Inferior parietal cortex (tissue), 1 donor: ENCODE results near the gene SRPK1.
"Not testable (repeated sequence)": the region's sequence is repeated elsewhere in the genome, so short reads cannot be mapped to it uniquely, and the experiment has no call there.

Experiments used
- DNase-seq: peaks from one replicate; pipeline ENCODE4 v3.0.0-alpha.2; 2016; ENCODE audit errors: extremely low spot score

The SRPK1 gene

GRCh38 chr6:35920793-35921732, at the start of gene SRPK1:
SRPK1 (minus strand) TSS chr6:35921098; CDS start chr6:35921056, 42 bp downstream.
- peak; percentile 78 for DNase-seq

GRCh38 chr6:35970181-35970580, 49.3 kb upstream of the SRPK1 start:
- DNase-seq = peak; percentile 29

DNA sequence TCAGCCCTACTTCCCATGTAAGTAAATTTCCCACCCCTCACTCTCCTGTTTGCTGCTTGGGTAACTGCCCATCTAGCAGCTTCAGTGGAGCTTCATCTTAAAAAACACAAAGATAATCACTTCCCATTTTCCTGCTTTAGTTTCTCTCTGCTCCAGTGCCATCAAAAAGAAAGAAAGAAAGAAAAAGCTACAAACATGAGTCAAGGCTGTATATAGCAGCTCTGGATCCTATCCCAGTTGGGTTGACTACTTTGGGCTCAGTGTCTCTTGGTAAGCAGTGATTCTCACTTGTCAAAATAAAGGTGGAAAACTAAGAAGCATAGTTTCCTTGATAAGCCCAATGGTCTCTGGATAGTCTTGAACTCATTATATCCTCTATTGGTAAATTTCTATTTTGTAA, 48.7 kb upstream of the SRPK1 start:
- DNase-seq = peak; percentile 45

- DNase-seq = no peak
Observed at GRCh38 chr6:35968821-35969220, 47.9 kb upstream of the SRPK1 start.

- DNase-seq = peak; percentile 44
Observed at GRCh38 chr6:35967076-35967774, 46.3 kb upstream of the SRPK1 start.

- no peak for DNase-seq
Observed at GRCh38 chr6:35962779-35963560, 42.1 kb upstream of the SRPK1 start.

GRCh38 chr6:35960187-35960586, 39.3 kb upstream of the SRPK1 start:
- no peak for DNase-seq

DNA sequence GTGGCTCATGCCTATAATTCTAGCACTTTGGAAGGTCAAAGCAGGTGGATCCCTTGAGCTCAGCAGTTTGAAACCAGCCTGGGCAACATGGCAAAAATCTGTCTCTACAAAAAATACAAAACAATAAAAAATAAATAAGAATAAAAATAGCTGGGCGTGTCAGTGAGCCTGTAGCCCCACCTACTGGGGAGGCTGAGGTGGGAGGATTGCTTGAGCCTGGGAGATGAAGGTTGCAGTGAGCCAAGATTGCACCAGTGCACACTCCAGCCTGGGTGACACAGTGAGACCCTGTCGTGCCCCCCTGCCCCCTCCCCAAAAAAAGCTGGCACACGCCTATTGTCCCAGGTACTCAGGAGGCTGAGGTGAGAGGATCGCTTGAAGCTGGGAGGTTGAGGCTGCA, 35.1 kb upstream of the SRPK1 start:
- no peak for DNase-seq

DNA sequence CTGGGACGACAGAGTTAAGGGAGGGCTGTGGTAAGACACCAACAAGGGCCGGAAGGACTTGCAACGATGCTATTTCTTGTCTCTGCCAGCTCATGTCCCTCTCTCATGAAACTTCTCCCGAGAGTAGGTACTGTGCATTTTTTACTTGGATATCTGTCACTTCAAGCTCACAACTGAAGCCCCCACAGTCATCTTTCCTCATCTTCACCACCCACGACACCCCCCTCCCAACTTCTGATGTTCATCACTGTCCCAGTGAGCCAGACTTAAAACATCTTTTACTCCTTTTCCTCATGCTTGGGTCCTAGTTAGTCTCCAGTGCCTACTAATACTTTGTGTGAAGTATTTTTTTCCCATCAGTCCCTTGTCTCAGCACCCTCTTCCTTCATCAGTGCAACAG, 34.6 kb upstream of the SRPK1 start:
- DNase-seq = no peak

DNA sequence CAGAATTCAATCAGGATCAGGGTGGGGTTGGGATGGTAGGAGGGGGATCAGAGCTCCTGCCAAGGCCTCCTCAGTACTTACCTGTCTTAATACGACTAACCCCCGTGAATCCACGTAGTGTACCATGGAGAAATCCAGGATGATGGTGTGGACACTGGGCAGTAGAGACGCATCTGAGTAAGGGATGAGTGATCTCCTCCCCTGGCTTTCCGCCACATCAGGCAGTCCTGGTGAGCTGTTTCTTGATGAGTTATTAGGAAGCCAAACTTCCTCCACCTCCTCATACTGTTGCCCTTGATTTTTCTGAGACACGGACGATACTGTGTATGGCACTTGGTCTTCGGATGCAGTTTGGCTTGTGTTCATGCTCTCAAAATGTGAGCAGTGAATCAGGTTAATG, 34.2 kb upstream of the SRPK1 start:
- DNase-seq = no peak

GRCh38 chr6:35954333-35954732, 33.4 kb upstream of the SRPK1 start:
- DNase-seq = no peak

GRCh38 chr6:35948725-35949124, 27.8 kb upstream of the SRPK1 start:
- no peak for DNase-seq

DNA sequence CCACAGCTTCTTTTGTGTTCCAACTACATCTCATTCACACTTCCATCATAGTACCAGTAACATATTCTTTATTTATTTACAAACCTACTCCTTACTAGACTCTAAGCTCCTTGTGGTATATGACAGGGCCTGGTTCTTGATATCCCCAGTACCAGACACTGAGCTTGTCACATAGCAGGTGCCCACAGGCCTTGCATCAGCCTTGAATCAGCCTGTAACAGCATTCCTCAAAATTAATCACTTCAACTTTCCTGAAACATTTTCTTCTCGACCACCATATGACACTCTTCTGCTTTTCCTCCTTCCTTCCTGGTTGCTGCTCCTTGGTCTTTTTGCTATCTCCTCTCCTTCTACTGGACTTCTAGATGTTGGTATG, 24.7 kb upstream of the SRPK1 start:
- no peak for DNase-seq

DNA sequence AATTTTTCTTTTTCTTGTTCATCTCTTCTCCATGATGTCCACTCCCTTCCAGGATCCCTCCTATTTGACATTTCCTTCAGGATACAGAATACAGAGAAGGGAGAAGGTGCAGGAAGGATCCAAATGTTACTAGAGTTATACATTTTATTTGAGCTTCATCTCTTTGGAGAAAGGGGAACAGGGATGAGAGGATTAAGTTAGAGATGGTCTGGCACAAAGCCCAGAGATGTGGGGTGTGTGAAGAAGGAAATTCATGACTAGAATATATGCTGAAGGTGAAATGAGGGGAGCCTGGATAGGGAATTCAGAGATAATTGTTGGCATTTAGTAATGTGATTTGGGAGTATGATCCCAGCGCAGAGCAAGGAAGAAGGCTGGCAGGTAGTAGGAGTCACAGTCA, 22.5 kb upstream of the SRPK1 start:
- DNase-seq = no peak

GRCh38 chr6:35942355-35942754, 21.5 kb upstream of the SRPK1 start:
- no peak for DNase-seq

GRCh38 chr6:35941170-35941569, 20.3 kb upstream of the SRPK1 start:
- not testable (repeated sequence) for DNase-seq

DNA sequence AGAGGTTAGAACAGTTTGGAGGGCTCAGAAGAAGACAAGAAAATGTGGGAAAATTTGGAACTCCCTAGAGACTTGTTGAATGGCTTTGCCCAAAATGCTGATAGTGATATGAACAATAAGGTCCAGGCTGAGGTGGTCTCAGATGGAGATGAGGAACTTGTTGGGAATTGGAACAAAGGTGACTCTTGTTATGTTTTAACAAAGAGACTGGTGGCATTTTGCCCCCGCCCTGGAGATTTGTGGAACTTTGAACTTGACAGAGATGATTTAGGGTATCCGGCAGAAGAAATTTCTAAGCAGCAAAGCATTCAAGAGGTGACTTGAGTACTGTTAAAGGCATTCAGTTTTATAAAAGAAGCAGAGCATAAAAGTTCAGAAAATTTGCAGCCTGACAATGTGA, 19.1 kb upstream of the SRPK1 start:
- DNase-seq = not testable (repeated sequence)

DNA sequence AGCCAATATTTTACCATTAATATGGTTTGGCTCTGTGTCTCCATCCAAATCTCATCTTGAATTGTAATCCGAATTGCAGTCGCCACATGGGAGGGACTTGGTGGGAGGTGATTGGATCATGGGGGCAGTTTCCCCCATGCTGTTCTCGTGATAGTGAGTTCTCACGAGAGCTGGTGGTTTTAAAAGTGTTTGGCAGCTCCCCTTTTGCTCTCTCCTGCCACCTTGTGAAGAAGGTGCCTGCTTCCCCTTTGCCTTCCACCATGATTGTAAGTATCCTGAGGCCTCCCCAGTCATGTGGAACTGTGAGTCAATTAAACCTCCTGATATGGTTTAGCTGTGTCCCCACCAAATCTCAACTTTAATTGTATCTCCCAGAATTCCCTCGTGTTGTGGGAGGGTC, 18.4 kb upstream of the SRPK1 start:
- not testable (repeated sequence) for DNase-seq

DNA sequence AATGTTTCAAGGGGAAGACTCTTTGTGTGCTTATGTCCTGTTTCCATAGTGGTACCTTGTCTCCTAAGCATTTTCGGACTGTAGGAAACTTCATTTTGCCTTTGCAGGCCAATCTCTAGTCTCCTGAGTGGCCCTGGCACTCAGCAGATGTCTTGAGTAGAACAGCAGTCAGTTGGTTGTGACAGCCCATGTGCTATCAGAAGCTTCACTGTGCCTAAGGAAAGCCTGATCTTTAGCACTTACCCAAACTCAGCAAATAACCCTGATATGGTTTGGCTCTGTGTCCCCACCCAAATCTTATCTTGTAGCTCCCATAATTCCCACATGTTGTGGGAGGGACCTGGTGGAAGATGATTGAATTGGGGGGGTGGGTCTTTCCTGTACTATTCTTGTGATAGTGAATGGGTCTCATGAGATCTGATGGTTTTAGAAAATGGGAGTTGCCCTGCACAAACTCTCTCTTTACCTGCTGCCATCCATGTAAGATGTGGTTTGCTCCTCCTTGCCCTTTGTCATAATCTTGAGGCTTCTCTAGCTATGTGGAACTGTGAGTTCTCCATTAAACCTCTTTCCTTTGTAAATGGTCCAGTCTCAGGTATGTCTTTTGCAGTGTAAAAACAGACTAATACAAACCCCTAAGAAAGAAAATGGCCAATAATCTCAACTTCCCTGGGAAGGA, 15.9 kb upstream of the SRPK1 start:
- no peak for DNase-seq

GRCh38 chr6:35935469-35935868, 14.6 kb upstream of the SRPK1 start:
- no peak for DNase-seq

- no peak for DNase-seq
Observed at GRCh38 chr6:35933844-35934243, 12.9 kb upstream of the SRPK1 start.

- not testable (repeated sequence) for DNase-seq
Observed at GRCh38 chr6:35931873-35932272, 11.0 kb upstream of the SRPK1 start.
